ENCODE results near the gene AMPH.
"Not testable (repeated sequence)": the region's sequence is repeated elsewhere in the genome, so short reads cannot be mapped to it uniquely, and the experiment has no call there.

AMPH gene

GRCh38 chr7:38349869-38350583 is 281.1 kb downstream of the AMPH start:
- DNase-seq (ENCODE audit: low read depth), result not testable (repeated sequence)

GRCh38 chr7:38349126-38349795 is 281.9 kb downstream of the AMPH start:
- not testable (repeated sequence) for DNase-seq (ENCODE audit: low read depth)

GRCh38 chr7:38345299-38346172 is 285.6 kb downstream of the AMPH start:
- not testable (repeated sequence) for DNase-seq (ENCODE audit: low read depth)

GRCh38 chr7:38344741-38345140 is 286.4 kb downstream of the AMPH start:
- not testable (repeated sequence) for DNase-seq (ENCODE audit: low read depth)

DNA sequence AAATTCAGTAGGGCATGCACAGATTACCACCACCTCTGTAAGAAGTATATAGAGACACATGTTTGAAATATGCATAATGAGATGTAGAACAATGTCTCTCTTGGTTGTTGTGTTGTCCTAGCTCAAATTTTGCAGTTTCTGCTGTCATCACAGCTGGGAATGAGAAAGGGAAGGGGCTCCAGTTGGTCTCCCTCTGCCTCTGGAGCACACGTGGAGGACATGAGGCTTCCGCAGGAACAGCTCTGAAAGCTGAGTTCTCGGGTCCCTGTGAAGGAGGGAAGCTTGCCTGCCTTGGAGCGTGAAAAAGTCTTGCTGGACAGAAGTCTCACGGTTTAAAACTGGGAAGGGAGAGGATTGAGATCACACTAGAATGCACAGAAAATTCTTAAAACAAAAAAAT is 289.0 kb downstream of the AMPH start:
- not testable (repeated sequence) for DNase-seq (ENCODE audit: low read depth)

GRCh38 chr7:38341172-38341705 is 289.9 kb downstream of the AMPH start:
- DNase-seq (ENCODE audit: low read depth), result not testable (repeated sequence)

DNA sequence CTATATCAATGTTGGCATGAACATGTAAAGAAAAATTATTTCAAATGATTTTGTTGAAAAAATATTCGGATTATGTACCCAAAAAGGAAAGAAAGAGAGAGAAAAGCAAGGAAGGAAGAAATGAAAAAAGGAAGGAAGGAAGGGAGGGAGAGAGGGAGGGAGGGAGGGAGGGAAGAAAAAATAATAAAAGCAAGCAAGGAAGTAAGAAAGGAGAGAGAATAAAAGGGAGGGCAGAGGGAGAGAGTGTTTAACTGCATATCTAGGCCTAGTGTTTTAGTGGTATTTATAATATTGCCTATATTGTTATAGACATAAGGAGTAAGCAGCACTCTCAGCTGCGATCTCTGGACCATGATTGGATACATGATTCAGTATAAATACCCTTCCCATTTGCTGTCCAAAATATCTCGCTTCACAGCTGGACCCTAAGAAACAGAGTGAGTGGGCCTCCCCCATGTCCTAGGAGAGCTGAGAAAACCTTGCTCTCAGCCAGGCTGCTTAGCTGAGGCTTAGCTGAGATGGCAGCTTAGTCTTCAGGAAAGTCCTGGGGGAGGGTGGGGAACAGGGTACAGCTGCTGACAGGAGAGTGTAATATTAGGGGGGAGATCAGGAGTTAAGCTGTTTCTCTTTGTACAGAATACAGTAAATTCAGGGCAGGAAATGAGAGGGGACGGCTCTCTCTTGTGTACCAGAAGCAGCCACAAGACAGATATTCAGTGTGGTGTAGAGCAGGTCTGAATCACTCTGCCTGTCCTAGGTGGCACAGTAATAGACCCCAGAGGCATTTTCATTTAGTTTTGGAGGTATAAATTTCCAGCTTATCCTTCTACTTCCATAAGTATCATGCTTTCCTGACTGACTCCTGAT is 291.0 kb downstream of the AMPH start:
- DNase-seq (ENCODE audit: low read depth), result no peak

DNA sequence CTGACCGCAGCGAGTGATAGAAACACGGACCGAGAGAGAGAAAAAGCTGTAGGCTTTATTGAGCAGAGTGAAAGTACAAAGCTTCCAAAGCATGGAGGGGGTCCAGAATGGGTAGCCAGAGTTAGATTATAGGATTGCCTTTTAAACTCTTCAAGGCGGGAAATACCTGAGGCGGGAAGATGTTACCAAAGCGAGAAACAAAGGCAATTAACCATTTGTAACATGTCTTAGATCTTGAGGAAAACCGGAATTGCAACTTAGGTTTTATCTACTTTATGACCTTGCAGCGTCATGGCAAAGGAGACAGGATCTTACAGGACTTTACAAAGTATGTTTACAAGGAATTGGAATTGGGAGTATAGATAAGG is 295.0 kb downstream of the AMPH start:
- DNase-seq (ENCODE audit: low read depth), result not testable (repeated sequence)

GRCh38 chr7:38335492-38336147 is 295.6 kb downstream of the AMPH start:
- peak; percentile 70 for DNase-seq (ENCODE audit: low read depth)

GRCh38 chr7:38335128-38335491 is 296.1 kb downstream of the AMPH start:
- no peak for DNase-seq (ENCODE audit: low read depth)

- DNase-seq (ENCODE audit: low read depth), result no peak
Observed at GRCh38 chr7:38334163-38334562, 297.0 kb downstream of the AMPH start.

Data from stimulated activated CD8-positive, alpha-beta memory T cell treated with anti-CD3 and anti-CD28 coated beads, Interleukin-4, amount 100 ng/mL, for 24 hours (primary cell).